H54 (cell line): Measurements from ENCODE around the gene CMIP.

Experiments
- DNase-seq: peaks from one replicate; pipeline ENCODE4 v3.0.0; 2011; ENCODE audit warnings: low spot score, mixed read lengths; ENCODE audit not compliant: insufficient read length
- FAIRE-seq: peaks from 3 replicates; lab custom pipeline; 2011; peaks lifted over from hg19 to GRCh38; lab: Jason Lieb, UNC
- POLR2A ChIP-seq: IDR thresholded peaks from 2 replicates; pipeline ENCODE4 v1.6.1; 2011; ENCODE audit warnings: low read depth, mild to moderate bottlenecking, low read length

The CMIP gene

GRCh38 chr16:81692021-81692420 is 247.4 kb downstream of the CMIP start:
- TF ChIP-seq POLR2A: no peak
- no peak for FAIRE-seq
- no peak for DNase-seq

GRCh38 chr16:81692571-81692970 is 248.0 kb downstream of the CMIP start:
- FAIRE-seq: no peak

GRCh38 chr16:81693041-81693743 is 248.6 kb downstream of the CMIP start:
- DNase-seq (no peak), FAIRE-seq (no peak)
- no peak for TF ChIP-seq POLR2A

More at GRCh38 chr16:81692571-81692970, 248.0 kb downstream of the CMIP start:
- no peak for DNase-seq
- no peak for TF ChIP-seq POLR2A

- FAIRE-seq: no peak
- no peak for DNase-seq
- TF ChIP-seq POLR2A: no peak
Measured at GRCh38 chr16:81693744-81694303, 249.2 kb downstream of the CMIP start.

GRCh38 chr16:81694494-81695280 is 250.1 kb downstream of the CMIP start:
- TF ChIP-seq POLR2A: no peak
- FAIRE-seq (no peak), DNase-seq (no peak)

GRCh38 chr16:81695321-81696165 is 250.9 kb downstream of the CMIP start:
- DNase-seq (no peak), FAIRE-seq (no peak)
- TF ChIP-seq POLR2A: no peak

GRCh38 chr16:81696166-81696960 is 251.8 kb downstream of the CMIP start:
- DNase-seq (no peak), FAIRE-seq (no peak)
- no peak for TF ChIP-seq POLR2A

GRCh38 chr16:81696961-81697615 is 252.5 kb downstream of the CMIP start:
- no peak for TF ChIP-seq POLR2A
- FAIRE-seq (no peak), DNase-seq (peak; percentile 63)

- TF ChIP-seq POLR2A: no peak
Measured at GRCh38 chr16:81697616-81698309, 253.2 kb downstream of the CMIP start.

GRCh38 chr16:81698310-81698641 is 253.7 kb downstream of the CMIP start:
- no peak for TF ChIP-seq POLR2A
- no peak for FAIRE-seq
- no peak for DNase-seq

More at GRCh38 chr16:81697616-81698309, 253.2 kb downstream of the CMIP start:
- DNase-seq: no peak
- no peak for FAIRE-seq

- DNase-seq: no peak
- TF ChIP-seq POLR2A: no peak
- FAIRE-seq: no peak
Measured at GRCh38 chr16:81699596-81699995, 255.0 kb downstream of the CMIP start.
